Choroid plexus epithelial cell (primary cell): Measurements from ENCODE around the gene PSMA7.

Source experiments
- DNase-seq: peaks from one replicate; pipeline ENCODE4 v3.0.0-alpha.2; 2010; ENCODE audit warnings: low read depth
- H3K4me3 ChIP-seq: 2 replicates; pipeline ENCODE4 v1.5.1; 2011; ENCODE audit warnings: low read depth, mild to moderate bottlenecking, control low read depth, low read length, moderate library complexity
- TF ChIP-seq, protein P1 (sequence below): conservative IDR thresholded peaks from 2 replicates; pipeline ENCODE4 v1.5.1; 2011; ENCODE audit warnings: low read depth, mild to moderate bottlenecking, control low read depth, inconsistent platforms, low read length, moderate library complexity

The PSMA7 gene

DNA sequence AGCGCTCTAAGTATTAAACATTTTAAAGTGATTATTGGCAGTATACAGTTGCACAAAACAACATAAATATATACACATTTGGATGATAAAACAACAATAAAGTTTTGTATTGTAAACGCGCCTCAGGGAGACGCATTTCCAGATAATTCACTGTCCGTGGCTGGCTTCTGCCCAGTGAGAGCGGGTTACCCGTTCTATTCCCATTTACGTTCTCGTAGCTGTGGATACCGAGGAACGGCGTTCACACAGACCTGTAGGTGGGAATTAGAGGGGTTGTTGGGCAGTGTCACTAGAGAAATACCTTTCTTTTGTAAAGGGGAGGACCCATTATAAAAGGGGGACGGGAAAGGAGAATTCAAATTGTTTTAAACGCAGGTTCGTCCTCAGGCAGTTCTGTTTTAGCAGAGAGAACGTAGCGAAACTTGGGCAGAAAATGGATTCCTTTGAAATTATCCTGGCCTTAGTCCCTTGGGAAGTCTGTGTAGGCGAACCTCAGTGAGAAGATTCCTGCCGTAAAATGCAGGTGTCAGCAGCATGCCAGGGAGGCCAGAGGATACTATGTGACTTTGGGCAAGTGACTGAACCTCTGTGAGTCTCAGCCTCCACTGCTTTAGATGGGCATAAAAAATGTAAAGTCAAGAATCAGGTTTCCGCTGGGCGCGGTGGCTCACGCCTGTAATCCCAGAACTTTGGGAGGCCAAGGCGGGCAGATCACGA is 40.4 kb upstream of the PSMA7 start:
- TF ChIP-seq, protein P1, sequence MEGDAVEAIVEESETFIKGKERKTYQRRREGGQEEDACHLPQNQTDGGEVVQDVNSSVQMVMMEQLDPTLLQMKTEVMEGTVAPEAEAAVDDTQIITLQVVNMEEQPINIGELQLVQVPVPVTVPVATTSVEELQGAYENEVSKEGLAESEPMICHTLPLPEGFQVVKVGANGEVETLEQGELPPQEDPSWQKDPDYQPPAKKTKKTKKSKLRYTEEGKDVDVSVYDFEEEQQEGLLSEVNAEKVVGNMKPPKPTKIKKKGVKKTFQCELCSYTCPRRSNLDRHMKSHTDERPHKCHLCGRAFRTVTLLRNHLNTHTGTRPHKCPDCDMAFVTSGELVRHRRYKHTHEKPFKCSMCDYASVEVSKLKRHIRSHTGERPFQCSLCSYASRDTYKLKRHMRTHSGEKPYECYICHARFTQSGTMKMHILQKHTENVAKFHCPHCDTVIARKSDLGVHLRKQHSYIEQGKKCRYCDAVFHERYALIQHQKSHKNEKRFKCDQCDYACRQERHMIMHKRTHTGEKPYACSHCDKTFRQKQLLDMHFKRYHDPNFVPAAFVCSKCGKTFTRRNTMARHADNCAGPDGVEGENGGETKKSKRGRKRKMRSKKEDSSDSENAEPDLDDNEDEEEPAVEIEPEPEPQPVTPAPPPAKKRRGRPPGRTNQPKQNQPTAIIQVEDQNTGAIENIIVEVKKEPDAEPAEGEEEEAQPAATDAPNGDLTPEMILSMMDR, result no peak
- DNase-seq, result no peak
- H3K4me3 ChIP-seq, result peak overlapping the region; percentile 97

DNA sequence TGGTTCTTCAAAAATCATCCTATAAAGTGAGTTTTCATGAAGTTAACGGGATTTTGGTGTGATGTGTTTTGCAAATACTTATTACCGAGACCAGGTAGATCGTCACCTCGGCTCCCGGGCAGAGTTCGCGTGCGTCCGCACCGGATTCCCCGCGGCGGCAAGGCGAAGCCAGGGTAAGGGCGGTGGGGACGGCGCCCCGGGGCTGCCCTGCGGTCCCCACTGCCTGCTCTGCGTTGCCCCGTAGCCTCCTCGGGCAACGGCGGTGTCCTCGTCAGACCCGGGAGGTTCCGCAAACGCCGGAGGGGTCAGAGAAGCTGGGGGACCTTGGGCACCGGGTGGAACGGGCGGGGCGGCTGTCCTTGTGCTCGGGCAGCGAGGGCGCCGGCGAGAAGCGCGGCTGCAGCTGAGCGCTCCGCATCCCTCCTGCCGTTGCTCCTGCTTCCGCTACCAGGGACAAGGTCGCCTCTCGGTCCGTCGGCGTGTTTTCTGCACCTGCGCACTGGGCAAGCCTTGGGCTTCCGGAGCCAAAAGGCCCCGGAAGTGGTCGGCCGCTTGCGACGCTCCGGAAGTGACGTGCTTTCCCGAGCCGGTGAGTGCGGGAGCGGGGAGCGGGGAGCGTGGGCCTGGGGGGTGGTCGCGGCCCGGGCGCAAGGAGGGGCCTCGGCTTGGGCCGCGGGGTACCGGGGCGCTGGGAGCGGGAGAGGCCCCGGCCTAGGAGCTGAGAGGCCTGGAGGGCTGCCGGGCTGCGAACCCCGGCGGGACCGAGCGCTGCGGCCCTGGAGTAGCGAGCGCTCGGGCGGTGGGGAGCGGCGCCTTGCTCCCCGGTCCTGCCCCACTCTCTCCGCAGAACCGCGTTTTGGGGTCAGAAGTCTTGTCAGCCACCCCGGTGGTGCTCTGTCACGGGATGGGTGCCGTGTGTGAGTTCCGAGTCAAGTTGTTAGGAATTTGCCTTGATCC is 39.6 kb upstream of the PSMA7 start, which contains the start of gene MTG2:
Gene MTG2, plus strand, starts transcription at position 560 of the 957 bp plus-strand sequence. CDS start 10,393 bp downstream, outside the sequence.
- H3K4me3 ChIP-seq, result peak within 1 kb of the TSS; percentile 97

DNA sequence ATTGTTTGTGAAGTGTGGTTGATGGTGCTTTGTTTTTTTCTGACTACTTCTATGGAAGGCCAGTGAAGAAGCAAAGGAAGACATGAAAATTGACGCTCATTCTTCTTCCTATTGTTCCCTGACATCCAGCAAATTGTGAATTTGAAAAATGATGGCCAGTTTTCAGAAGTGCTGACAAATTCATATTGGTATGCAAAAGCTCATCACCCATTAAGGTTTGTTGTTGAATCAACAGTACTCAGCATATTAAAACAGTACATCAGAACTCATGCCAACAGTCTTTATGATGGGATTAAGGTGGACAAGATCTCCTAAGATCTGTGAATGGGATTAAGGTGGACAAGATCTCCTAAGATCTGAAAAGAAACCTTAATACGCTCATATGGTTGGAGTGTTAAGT is 38.6 kb upstream of the PSMA7 start:
- no peak for DNase-seq
- H3K4me3 ChIP-seq, result peak overlapping the region; percentile 97
- TF ChIP-seq, protein P1, result no peak

More for the DNA sequence above, 39.6 kb upstream of the PSMA7 start, which contains the start of gene MTG2:
- TF ChIP-seq, protein P1, result no peak
- peak; percentile 95 for DNase-seq

DNA sequence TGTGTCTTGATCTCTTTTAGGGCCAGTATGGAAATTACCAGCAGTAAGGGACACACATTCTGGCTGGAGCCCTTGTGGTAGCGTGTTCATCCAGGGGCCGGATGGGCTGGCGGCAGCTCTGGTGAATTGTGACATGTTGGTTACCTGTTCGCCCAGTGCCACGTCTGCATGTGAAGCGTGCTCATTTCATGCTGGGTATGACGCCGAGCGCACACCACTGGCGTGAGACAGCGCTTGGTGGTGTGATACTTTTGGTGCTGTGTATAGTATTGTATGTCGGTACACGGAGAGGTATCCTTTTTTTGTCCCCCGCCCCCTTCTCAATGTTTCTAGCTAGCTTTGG is 35.9 kb upstream of the PSMA7 start:
- TF ChIP-seq, protein P1, result no peak
- H3K4me3 ChIP-seq, result no peak overlapping the region
- no peak for DNase-seq

DNA sequence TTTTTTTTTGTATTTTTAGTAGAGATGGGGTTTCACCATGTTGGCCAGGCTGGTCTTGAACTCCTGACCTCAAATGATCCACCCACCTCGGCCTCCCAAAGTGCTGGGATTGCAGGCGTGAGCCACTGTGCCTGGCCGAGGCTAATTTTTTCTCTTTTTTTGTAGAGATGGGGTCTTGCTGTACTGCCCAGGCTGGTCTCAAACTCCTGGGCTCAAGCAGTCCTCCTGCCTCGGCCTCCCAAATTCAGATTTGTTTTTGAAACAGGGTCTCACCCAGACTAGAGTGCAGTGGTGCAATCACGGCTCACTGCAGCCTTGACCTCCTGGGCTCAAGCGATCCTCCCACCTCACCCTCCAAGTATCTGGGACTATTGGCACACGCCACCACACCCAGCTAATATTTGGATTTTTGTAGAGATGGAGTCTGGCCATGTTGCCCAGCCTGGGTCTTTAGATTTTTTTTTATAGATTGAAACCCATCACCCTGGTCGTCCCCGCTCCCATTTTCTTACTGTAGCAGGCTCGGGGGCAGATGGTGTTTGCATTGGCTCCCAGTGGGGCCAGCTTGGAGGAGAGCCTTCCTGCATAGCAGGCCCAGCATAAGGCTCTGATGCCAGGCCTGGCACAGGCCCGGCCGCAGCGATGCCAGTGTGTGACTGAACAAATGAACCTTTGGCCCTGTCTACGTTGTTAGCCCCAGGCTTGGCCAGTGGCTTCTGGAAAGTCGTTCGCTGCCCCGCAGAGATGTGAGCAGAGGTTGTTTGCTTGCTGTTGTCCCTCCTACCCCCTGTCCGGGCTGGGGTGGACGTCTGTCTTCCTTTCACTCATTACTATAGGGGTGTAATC is 35.3 kb upstream of the PSMA7 start:
- H3K4me3 ChIP-seq, result no peak overlapping the region
- DNase-seq, result no peak
- TF ChIP-seq, protein P1, result no peak

DNA sequence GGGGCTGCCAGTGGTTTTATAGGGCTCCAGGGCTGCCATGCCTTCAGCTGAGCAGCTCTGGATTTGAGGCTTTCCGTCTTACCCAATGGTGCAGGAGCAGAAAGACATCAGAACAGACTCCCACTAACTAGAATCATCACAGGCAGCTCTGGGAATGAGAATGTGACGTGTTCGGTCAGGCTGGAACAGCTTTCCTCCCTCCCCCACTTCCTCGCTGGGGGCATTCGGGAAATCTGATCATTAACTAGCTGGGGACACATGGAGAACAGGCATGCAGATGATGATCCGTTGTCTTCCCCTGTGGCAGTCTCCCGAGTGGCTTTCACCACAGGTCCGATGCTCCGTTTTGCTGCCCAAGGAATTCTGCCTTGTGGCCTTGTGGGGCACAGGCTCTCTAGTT is 34.1 kb upstream of the PSMA7 start:
- no peak for DNase-seq
- TF ChIP-seq, protein P1, result no peak
- no peak overlapping the region for H3K4me3 ChIP-seq
